IPS DF 4.7 (cell line): ENCODE data around the gene EXOC6B.

Experiments used
- DNase-seq: peaks from one replicate; pipeline ENCODE4 v3.0.0-alpha.2; 2013; ENCODE audit warnings: low spot score; ENCODE audit errors: extremely low read depth

Gene EXOC6B

GRCh38 chr2:72289283-72289682 lies 536.5 kb downstream of the EXOC6B start:
- no peak for DNase-seq

DNA sequence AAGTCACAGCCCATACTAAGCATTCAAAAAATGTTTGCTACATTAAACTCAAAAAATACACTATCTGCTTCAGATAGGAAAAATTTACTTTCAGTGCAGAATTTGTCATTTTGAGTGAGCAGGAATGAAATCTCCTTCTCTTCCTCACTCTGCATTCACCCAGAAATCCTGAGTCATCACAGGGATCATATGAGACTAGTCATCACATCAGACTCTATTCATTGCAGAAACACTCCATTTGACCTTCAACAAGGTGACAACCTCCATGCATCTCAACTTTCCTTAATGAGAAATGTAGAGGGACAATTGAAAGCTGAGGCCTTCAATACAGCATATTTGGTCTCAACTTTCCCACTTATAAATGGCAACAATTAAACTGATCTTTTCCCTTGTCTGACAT lies 547.8 kb downstream of the EXOC6B start:
- no peak for DNase-seq

- no peak for DNase-seq
Measured at GRCh38 chr2:72276876-72277275, 549.0 kb downstream of the EXOC6B start.

- no peak for DNase-seq
Measured at GRCh38 chr2:72276356-72276755, 549.5 kb downstream of the EXOC6B start.

- no peak for DNase-seq
Measured at GRCh38 chr2:72275084-72275483, 550.7 kb downstream of the EXOC6B start.

- DNase-seq, result no peak
Measured at GRCh38 chr2:72274380-72274797, 551.4 kb downstream of the EXOC6B start.

GRCh38 chr2:72273384-72273783 lies 552.4 kb downstream of the EXOC6B start:
- DNase-seq, result no peak

GRCh38 chr2:72271766-72272641 lies 553.8 kb downstream of the EXOC6B start:
- DNase-seq, result no peak

GRCh38 chr2:72271276-72271614 lies 554.6 kb downstream of the EXOC6B start:
- DNase-seq, result no peak

DNA sequence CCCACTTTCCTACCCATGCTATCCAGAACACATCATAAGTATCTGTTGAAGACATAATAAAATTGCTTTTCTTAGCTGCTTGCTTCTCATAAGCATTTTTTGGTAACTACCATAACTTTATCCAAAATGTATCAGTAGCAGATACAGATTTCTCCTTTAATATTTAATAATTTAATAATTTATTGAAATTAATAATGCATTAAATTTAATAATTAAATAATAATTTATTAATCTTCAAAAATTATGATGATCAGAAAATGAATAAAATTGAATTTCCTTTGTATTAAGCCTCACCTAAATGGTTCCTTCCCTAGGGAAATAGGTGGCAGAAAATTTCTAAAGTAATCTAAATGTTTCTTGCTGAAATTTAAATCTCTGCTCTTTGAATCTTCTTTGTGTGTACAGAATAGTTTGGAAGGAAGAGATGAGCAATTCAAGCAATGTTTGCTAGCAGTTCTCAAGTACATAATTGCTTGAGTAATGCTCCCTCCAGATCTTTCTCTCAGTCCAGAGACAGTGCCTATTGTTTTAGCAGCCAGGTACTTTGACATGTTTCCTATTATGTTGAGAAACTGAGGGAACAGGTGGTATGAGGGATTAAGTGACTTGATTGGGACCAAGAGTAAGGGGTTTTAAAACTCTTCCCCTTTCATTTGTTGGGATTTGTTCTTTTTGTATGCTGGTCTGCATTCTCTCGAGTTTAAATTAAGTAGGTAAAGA lies 555.1 kb downstream of the EXOC6B start:
- DNase-seq, result no peak

DNA sequence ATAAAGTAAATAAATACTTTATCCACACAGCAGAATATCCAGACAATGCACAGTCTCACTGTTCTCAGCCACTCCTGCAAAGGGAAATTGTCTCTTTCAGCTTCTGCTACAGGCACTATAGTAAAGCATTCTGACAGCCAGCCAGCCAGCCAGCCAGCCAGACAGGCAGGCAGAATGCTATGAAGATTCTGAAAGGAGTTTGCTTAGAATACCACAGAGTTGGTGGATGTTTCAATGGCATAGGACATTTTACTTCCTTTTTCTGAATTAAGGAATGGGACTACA lies 562.1 kb downstream of the EXOC6B start:
- no peak for DNase-seq

- no peak for DNase-seq
Measured at GRCh38 chr2:72263043-72263775, 562.6 kb downstream of the EXOC6B start.

GRCh38 chr2:72261076-72261475 lies 564.8 kb downstream of the EXOC6B start:
- DNase-seq, result no peak

DNA sequence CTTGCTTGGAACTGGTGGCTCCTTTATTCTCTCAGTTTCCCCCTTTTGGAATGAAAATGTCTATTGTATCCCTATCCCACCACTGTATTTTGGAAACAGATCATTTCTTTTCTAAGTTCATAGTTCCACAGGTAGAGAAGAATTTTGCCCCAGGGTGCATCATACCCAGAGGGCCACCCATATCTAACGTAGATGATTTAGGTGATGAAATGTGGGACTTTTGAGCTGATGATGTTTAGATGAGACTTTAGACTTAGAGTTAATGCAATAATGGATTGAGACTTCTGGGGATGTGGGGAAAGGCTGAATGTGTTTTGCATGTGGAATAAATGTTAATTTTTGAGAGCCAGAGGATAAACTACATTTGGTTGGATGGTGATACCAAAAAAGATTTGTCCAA lies 570.3 kb downstream of the EXOC6B start:
- DNase-seq, result no peak

- DNase-seq, result no peak
Measured at GRCh38 chr2:72254831-72255451, 570.9 kb downstream of the EXOC6B start.

- no peak for DNase-seq
Measured at GRCh38 chr2:72238311-72238710, 587.5 kb downstream of the EXOC6B start.

DNA sequence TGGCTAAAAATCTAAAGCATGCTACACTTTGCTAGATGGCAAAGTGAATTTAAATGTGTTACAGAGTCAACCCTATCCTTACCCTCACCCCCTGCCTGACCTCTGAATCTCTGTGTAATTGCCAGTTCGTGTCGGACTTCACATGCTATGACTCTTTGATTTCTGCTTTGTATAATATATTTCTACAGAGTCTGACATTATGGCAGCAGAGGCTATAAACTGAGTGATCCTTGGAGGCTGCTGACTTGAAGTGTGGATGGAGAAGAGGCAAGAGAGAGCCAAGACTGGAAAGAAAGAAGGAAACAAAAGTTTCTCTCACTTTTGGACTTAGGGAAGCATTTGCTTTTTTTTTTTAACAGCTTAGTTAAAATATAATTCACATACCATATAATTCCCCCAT lies 588.3 kb downstream of the EXOC6B start:
- no peak for DNase-seq

DNA sequence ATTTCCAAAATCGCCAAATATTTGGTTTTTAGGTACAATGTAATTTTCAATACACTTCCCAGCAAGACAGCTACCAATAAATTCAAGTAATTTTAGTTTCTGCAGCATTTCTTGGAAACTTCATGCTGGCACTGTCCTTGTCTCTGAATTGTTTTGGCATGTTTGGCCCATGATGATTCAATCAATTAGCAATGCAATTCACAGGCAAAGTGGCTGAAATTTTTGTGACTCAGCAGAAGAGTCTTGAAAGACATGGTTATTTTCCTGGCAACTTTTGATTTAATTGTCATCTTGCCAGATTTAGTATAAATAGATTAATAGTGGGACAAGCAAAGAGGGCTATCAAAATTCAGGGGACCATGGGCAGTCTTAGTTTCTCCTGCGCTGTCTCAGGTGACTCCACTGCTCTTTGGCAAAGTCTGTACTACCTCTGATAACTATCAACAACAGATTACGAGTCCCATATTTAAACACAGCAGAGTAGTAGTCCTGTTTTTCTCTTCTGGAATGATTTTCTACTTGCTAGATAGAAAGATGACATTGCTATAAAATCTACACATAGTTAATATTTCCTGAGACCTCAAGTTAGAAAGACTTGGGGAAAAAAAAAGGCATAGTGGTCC lies 589.3 kb downstream of the EXOC6B start:
- no peak for DNase-seq

- DNase-seq, result no peak
Measured at GRCh38 chr2:72235497-72236415, 590.1 kb downstream of the EXOC6B start.

DNA sequence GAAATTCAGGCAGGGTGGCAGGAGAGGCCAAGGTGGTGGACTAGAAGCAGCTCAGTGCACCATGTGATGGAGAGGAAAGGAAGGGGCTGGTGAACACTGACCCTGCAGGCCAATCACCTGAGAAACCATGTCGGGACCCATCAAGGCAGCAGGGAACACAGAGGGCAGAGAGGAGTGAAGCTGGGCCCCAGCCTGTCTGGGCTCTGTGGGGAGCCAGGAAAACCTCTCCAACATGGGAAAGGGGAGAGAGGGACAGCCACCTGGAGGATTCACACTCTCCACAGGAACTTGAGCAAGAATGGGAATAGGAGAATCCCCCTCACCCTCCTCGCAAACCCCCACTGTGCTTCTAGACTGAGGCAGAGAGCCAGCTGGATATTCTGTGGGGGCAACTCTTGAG lies 592.6 kb downstream of the EXOC6B start:
- DNase-seq, result no peak
